ENCODE measurements around the gene PCK1. TPM values are rescaled to one million over a fixed set of nuclear protein-coding genes. Genes with fewer than 3 reads are reported as not detected.

Gene PCK1
- total and polyA plus RNA-seq, 2 of the 8 experiments (the other 6 are each of a cell fraction or from before 2014, with no cell fraction given), result not detected

GRCh38 chr20:57577679-57578475, 17.0 kb downstream of the PCK1 start:
- no peak overlapping the region for H3K4ac ChIP-seq (replicated peaks; ENCODE audit: insufficient read length, low read depth, low read length)
- H3K4me3 ChIP-seq (ENCODE audit: extremely low read depth in 1 of 4, insufficient read depth in 2 of 4, low read depth in 3 of 4, low read length in 4 of 4), result no peak overlapping the region
- ChIA-PET CTCF (ENCODE audit: partially characterized antibody) (interaction anchor here (0.7 to 7.9 kb wide), 12 partner anchors 7 to 632 kb away, joined by 3 to 67 read pairs (median 5); no protein-coding TSS in a partner anchor), POLR2A (ENCODE audit: partially characterized antibody) (no interaction called here)
- H3K14ac ChIP-seq (ENCODE audit: insufficient read length), result no peak overlapping the region
- H4K20me1 ChIP-seq (replicated peaks in 1 of 2; ENCODE audit: control insufficient read depth in 1 of 2, insufficient read depth in 2 of 2, low read length in 2 of 2), result no peaks in the 10 kb centered on the region
- H3K27me3 ChIP-seq (replicated peaks in 1 of 4; ENCODE audit: control insufficient read depth in 3 of 4, extremely low read depth in 1 of 4, insufficient read depth in 3 of 4, low read length in 3 of 4), result no peaks in the 10 kb centered on the region; a peak in 1 of 7 replicates
- no peak overlapping the region for H2BK20ac ChIP-seq (ENCODE audit: low read length)
- H2BK120ac ChIP-seq (replicated peaks; ENCODE audit: low read depth, low read length), result no peak overlapping the region
- H3K79me1 ChIP-seq (ENCODE audit: low read depth, low read length), result no peaks in the 10 kb centered on the region
- DNase-seq (ENCODE audit: low read depth in 1 of 2, low spot score in 2 of 2), result no peak
- H2BK15ac ChIP-seq (ENCODE audit: low read length), result no peak overlapping the region
- no peak overlapping the region for H2AK5ac ChIP-seq (ENCODE audit: low read depth, low read length)
- H3K36me3 ChIP-seq (ENCODE audit: control insufficient read depth in 2 of 4, insufficient read depth in 4 of 4, low read length in 3 of 4), result no peaks in the 10 kb centered on the region
- no peak overlapping the region for H3K56ac ChIP-seq (replicated peaks; ENCODE audit: insufficient read length, low read depth, low read length)
- peaks cover 0 to 10% (median 3%) of the 10 kb centered on the region in 4 experiments; a peak in 4 of 7 replicates for H3K4me1 ChIP-seq (replicated peaks in 1 of 4; ENCODE audit: control insufficient read depth in 3 of 4, insufficient read depth in 4 of 4, low read length in 3 of 4)
- H3K23me2 ChIP-seq (ENCODE audit: low read depth, low read length), result peaks cover 1% of the 10 kb centered on the region; the same call in 1 of the 2 replicates
- no peak overlapping the region for H3K9ac ChIP-seq (replicated peaks in 1 of 4; ENCODE audit: extremely low read depth in 1 of 4, low read depth in 3 of 4, low read length in 3 of 4)
- no peak overlapping the region for H4K91ac ChIP-seq (replicated peaks; ENCODE audit: insufficient read length, low read length)
- H3K9me3 ChIP-seq (ENCODE audit: insufficient read depth in 2 of 2, low read depth in 1 of 2, low read length in 1 of 2), result no peaks in the 10 kb centered on the region
- H3K18ac ChIP-seq (ENCODE audit: extremely low read depth, low read length), result no peak overlapping the region
- no peak overlapping the region for H4K8ac ChIP-seq (ENCODE audit: extremely low read depth, insufficient read depth, low read length)
- no peak overlapping the region for H4K5ac ChIP-seq (ENCODE audit: insufficient read length, low read depth, low read length)
- no peak for FAIRE-seq
- H2BK5ac ChIP-seq (ENCODE audit: low read depth, low read length), result no peak overlapping the region
- H3K4me2 ChIP-seq (ENCODE audit: insufficient read depth in 1 of 2, low read depth in 2 of 2, low read length in 2 of 2), result no peak overlapping the region
- no peak overlapping the region for H3K27ac ChIP-seq (ENCODE audit: low read depth, low read length)
- no peak overlapping the region for H2BK12ac ChIP-seq (ENCODE audit: low read depth, low read length)
- H3K23ac ChIP-seq (ENCODE audit: insufficient read length), result no peak overlapping the region
- WGBS, 2 experiments (ENCODE audit: extremely low coverage in 1 of 2, insufficient coverage in 1 of 2, insufficient read length in 1 of 2, insufficient replicate concordance in 2 of 2, low coverage in 1 of 2, low lambda C conversion rate in 2 of 2, missing lambda C conversion rate in 1 of 2), result 80% methylated on average over 9 of the region's 10 CpGs; no CpG with 5 or more reads in 1 of the 2 experiments
- no peaks in the 10 kb centered on the region for H3K79me2 ChIP-seq (ENCODE audit: control insufficient read depth in 1 of 2, insufficient read depth in 2 of 2, low read length in 2 of 2)
- H2AFZ ChIP-seq (ENCODE audit: low read length), result no peak overlapping the region
- no peak for TF ChIP-seq EP300 (IDR thresholded peaks at IDR 0.05; ENCODE audit: borderline replicate concordance in 1 of 2, low read depth in 2 of 2, low read length in 2 of 2)
- TF ChIP-seq RNF2 (IDR thresholded peaks at IDR 0.05; ENCODE audit: borderline replicate concordance, low read depth, low read length, missing control alignments, poor library complexity, severe bottlenecking), result no peak
- TF ChIP-seq ATF2 (IDR thresholded peaks at IDR 0.05; ENCODE audit: low read length), result no peak
- TF ChIP-seq MAFK (IDR thresholded peaks at IDR 0.05; ENCODE audit: low read depth, low read length), result no peak
- TF ChIP-seq RBBP5 (IDR thresholded peaks at IDR 0.05; ENCODE audit: borderline replicate concordance, low read depth, low read length), result no peak
- TF ChIP-seq KDM5A (IDR thresholded peaks at IDR 0.05; ENCODE audit: low read length), result no peak
- no peak for TF ChIP-seq RFX5 (IDR thresholded peaks at IDR 0.05; ENCODE audit: borderline replicate concordance, low read depth, low read length)
- no peak for TF ChIP-seq SUZ12 (IDR thresholded peaks at IDR 0.05; ENCODE audit: low read length)
- no peak for TF ChIP-seq CEBPB (IDR thresholded peaks at IDR 0.05; ENCODE audit: low read depth, low read length)
- TF ChIP-seq MAX (IDR thresholded peaks at IDR 0.05), result no peak

All from H1 (cell line).